Activated CD8-positive, alpha-beta memory T cell treated with anti-CD3 and anti-CD28 coated beads for 36 hours (primary cell): ENCODE measurements around the gene PCDHGA3. TPM values are rescaled to one million over a fixed set of nuclear protein-coding genes. Genes with fewer than 3 reads are reported as not detected.
"Not testable (repeated sequence)": the region's sequence is repeated elsewhere in the genome, so short reads cannot be mapped to it uniquely, and the experiment has no call there.

Source experiments
- CTCF ChIA-PET: fragments of 350-600 bp; sonication (Branson Sonifier 250); formaldehyde crosslinking; loops from one replicate; lab custom pipeline; 2021; ENCODE audit warnings: antibody characterized with exemption; lab: Charles Lee
- POLR2A ChIA-PET: fragments of 350-600 bp; sonication (Branson Sonifier 250); formaldehyde crosslinking; loops from one replicate; lab custom pipeline; 2021; ENCODE audit warnings: antibody characterized with exemption; lab: Charles Lee
- total RNA-seq, 2 experiments: library from RNA; stranded (reverse); gene quantifications; one replicate each; pipeline ENCODE4 v1.2.3, GENCODE V29; 2021

PCDHGA3 gene
- total RNA-seq, 2 experiments from 2014 or later: not detected

DNA sequence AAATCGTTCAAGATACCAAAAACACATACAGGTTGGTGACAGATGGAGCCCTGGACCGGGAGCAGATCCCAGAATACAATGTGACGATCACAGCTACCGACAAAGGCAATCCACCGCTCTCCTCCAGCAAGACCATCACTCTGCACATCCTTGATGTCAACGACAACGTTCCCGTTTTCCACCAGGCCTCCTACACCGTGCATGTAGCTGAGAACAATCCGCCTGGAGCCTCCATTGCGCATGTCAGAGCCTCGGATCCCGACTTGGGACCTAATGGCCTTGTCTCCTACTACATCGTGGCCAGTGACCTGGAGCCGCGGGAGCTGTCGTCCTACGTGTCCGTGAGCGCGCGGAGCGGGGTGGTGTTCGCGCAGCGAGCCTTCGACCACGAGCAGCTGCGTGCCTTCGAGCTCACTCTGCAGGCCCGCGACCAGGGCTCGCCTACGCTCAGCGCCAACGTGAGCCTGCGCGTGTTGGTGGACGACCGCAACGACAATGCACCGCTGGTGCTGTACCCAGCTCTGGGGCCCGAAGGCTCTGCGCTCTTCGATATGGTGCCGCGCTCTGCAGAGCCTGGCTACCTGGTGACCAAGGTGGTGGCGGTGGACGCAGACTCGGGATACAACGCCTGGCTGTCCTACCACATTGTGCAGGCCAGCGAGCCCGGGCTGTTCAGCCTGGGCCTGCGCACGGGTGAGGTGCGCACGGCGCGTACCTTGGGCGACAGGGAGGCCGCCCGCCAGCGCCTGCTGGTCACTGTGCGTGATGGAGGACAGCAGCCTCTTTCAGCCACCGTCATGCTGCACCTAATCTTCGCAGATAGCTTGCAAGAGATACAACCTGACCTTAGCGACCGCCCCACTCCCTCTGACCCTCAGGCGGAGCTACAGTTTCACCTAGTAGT is 28.2 kb downstream of the PCDHGA3 start:
- CTCF ChIA-PET: no interaction called here
- POLR2A ChIA-PET: no interaction called here

DNA sequence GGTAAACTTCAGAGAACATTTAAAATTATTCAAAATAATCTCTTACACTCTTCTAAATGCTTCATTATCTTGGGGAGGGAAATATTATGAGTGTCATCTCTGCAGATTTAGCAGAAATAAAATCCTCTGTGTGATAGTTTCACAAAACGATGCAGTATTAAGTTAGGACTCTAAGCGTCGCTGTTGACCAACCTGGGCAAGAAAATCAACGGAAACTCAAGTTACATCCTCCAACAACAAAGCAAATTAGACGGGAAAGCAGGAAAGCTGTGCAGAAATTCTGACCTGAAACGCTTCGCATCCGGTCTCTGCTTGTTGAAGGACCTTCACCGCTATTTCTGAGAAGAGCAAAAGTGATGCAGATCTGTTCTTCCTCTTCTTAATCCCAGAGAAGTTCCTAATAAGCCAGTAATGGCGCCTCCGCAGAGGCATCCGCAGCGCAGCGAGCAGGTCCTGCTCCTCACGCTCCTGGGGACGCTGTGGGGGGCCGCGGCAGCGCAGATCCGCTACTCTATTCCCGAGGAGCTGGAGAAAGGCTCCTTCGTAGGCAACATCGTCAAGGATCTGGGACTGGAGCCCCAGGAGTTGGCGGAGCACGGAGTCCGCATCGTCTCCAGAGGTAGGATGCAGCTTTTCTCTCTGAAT is 30.2 kb downstream of the PCDHGA3 start, which contains the start of gene PCDHGA6:
PCDHGA6 (plus strand) TSS at position 219 of the 645 bp plus-strand sequence; CDS start at position 412, 193 bp downstream.
- POLR2A ChIA-PET: no interaction called here
- CTCF ChIA-PET: interaction anchor here (0.6 kb wide), 1 partner anchor 387 kb away, joined by 3 read pairs; no protein-coding TSS in a partner anchor

DNA sequence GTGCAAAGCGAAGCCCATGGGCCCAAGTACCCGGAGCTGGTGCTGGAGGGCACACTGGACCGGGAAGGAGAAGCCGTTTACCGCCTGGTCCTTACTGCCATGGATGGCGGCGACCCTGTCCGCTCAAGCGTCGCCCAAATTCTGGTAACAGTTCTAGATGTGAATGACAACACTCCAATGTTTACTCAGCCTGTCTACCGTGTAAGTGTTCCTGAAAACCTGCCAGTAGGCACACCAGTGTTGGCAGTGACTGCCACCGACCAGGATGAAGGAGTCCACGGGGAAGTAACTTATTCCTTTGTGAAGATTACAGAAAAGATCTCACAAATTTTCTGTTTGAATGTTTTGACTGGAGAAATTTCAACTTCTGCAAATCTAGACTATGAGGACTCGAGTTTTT is 31.0 kb downstream of the PCDHGA3 start:
- CTCF ChIA-PET: interaction anchor here (0.6 to 1.1 kb wide), 2 partner anchors 12 to 387 kb away, joined by 3 to 4 read pairs; no protein-coding TSS in a partner anchor

DNA sequence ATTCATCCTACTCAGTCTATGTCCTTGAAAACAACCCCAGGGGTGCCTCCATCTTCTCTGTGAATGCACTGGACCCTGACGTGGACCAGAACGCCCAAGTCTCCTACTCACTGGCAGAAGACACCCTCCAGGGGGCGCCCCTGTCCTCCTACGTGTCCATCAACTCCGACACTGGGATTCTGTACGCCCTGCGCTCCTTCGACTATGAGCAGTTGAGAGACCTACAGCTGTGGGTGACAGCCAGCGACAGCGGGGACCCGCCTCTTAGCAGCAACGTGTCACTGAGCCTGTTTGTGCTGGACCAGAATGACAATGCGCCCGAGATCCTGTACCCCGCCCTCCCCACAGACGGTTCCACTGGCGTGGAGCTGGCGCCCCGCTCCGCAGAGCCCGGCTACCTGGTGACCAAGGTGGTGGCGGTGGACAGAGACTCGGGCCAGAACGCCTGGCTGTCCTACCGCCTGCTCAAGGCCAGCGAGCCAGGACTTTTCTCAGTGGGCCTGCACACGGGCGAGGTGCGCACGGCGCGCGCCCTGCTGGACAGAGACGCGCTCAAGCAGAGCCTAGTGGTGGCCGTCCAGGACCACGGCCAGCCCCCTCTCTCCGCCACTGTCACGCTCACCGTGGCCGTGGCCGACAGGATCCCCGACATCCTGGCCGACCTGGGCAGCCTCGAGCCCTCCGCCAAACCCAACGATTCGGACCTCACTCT is 32.0 kb downstream of the PCDHGA3 start:
- CTCF ChIA-PET: interaction anchor here (1.1 kb wide), 1 partner anchor 11 kb away, joined by 4 read pairs; no protein-coding TSS in a partner anchor
- POLR2A ChIA-PET: not testable (repeated sequence)

More for the DNA sequence above, 31.0 kb downstream of the PCDHGA3 start:
- POLR2A ChIA-PET: no interaction called here

DNA sequence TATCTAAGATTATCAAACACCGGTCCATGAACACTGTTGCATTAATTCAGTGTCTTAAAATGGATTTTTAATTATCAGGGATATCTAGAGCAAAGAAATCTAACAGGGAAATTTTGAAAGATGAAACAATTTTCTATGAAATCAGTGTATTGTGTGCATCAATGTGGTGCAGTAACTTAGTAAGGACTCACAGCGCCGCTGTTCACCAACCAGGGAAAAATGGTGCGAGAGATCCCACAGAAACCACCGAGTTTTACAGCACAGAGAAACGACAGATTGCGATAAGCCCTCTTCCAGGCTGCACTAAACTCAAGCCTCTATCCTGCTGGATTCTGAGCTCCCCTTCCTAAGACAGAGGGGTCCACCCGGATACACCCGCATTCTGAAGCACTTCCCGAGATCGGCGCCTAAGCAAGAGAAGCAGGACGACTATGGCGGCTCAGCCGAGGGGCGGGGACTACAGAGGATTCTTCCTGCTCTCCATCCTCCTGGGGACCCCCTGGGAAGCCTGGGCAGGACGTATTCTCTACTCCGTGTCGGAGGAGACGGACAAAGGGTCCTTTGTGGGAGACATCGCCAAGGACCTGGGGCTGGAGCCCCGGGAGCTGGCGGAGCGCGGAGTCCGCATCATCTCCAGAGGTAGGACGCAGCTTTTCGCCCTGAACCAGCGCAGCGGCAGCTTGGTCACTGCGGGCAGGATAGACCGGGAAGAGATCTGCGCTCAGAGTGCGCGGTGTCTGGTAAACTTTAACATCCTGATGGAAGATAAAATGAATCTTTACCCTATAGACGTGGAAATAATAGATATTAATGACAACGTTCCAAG is 39.1 kb downstream of the PCDHGA3 start, which contains the start of gene PCDHGA7:
PCDHGA7 (plus strand) TSS at position 274 of the 826 bp plus-strand sequence; CDS start at position 432, 158 bp downstream.
- POLR2A ChIA-PET: no interaction called here
- CTCF ChIA-PET: no interaction called here

DNA sequence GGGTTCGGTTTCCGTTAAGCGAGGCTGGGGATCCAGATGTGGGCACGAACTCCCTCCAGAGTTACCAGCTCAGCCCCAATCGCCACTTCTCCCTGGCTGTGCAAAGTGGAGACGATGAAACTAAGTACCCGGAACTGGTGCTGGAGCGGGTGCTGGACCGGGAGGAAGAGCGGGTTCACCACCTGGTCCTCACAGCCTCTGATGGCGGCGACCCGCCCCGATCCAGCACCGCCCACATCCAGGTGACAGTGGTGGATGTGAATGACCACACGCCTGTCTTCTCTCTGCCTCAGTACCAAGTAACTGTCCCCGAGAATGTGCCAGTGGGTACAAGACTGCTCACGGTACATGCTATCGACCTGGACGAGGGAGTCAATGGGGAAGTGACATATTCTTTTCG is 39.7 kb downstream of the PCDHGA3 start:
- ChIA-PET POLR2A (no interaction called here), CTCF (no interaction called here)

DNA sequence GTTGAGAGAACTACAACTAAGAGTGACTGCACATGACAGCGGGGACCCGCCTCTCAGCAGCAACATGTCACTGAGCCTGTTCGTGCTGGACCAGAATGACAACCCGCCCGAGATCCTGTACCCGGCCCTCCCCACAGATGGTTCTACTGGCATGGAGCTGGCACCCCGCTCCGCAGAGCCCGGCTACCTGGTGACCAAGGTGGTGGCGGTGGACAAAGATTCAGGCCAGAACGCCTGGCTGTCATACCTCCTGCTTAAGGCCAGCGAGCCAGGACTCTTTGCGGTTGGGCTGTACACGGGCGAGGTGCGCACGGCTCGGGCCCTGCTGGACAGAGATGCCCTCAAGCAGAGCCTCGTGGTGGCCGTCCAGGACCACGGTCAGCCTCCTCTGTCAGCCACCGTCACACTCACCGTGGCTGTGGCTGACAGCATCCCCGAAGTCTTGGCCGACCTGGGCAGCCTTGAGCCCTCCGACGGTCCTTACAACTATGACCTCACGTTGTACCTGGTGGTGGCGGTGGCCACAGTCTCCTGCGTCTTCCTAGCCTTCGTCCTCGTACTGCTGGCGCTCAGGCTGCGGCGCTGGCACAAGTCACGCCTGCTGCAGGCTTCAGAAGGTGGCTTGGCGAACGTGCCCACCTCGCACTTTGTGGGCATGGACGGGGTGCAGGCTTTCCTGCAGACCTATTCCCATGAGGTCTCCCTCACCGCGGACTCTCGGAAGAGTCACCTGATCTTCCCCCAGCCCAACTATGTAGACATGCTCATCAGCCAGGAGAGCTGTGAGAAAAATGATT is 41.0 kb downstream of the PCDHGA3 start:
- POLR2A ChIA-PET: no interaction called here
- CTCF ChIA-PET: no interaction called here

DNA sequence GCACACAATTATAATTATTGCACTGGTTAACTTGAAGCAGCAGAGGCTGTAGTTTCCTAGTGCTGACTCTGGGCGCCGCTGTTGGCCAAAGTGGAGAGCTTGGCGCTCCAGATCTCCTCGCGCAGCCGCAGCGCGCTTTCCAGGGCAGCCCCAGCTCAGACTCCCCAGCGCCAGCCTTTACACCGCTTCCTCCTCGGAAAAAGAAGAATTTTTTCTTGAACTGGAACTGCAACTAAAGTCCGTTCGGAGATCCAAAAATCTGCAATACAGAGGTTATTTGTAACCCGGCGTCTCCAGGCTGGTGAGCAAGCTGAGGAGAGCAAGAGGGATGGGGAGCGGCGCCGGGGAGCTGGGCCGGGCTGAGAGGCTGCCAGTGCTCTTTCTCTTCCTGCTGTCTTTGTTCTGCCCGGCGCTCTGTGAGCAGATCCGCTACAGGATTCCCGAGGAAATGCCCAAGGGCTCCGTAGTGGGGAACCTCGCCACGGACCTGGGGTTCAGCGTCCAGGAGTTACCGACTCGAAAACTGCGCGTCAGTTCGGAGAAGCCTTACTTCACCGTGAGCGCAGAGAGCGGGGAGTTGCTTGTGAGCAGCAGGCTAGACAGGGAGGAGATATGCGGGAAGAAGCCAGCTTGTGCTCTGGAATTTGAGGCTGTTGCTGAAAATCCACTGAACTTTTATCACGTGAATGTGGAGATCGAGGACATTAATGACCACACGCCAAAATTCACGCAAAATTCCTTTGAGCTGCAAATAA is 44.1 kb downstream of the PCDHGA3 start, which contains the start of gene PCDHGB4:
PCDHGB4 (plus strand) TSS at position 142 of the 755 bp plus-strand sequence; CDS start at position 329, 187 bp downstream.
- CTCF ChIA-PET: interaction anchor here (1.0 kb wide), 1 partner anchor 43 kb away, joined by 4 read pairs; the partner anchor contains the start of gene PCDHGA12
- POLR2A ChIA-PET: not testable (repeated sequence)

DNA sequence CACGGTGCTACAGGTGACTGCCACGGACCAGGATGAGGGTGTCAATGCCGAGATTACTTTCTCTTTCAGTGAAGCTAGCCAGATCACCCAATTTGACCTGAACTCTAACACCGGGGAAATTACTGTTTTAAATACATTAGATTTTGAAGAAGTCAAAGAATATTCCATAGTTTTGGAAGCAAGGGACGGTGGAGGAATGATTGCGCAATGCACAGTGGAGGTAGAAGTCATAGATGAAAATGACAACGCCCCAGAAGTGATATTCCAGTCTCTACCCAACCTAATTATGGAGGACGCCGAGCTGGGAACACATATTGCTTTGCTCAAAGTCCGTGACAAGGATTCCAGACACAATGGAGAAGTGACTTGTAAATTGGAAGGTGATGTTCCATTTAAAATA is 45.0 kb downstream of the PCDHGA3 start:
- ChIA-PET CTCF (no interaction called here), POLR2A (no interaction called here)

DNA sequence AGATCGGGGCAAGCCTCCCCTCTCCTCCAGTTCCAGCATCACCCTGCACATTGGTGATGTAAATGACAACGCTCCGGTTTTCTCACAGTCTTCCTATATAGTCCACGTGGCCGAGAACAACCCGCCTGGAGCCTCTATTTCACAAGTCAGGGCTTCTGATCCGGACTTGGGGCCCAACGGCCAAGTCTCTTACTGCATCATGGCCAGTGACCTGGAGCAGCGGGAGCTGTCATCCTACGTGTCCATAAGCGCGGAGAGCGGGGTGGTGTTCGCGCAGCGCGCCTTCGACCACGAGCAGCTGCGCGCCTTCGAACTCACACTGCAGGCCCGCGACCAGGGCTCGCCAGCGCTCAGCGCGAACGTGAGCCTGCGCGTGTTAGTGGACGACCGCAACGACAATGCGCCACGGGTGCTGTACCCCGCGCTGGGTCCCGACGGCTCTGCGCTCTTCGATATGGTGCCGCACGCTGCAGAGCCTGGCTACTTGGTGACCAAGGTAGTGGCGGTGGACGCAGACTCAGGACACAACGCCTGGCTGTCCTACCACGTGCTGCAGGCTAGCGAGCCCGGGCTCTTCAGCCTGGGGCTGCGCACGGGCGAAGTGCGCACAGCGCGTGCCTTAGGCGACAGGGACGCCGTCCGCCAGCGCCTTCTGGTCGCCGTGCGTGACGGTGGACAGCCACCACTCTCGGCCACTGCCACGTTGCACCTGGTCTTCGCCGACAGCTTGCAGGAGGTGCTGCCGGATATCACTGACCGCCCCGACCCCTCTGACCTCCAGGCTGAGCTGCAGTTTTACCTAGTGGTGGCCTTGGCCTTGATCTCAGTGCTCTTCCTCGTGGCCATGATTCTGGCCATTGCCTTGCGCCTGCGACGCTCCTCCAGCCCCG is 45.8 kb downstream of the PCDHGA3 start:
- CTCF ChIA-PET: interaction anchor here (1.1 kb wide), 1 partner anchor 132 kb away, joined by 3 read pairs; no protein-coding TSS in a partner anchor
- POLR2A ChIA-PET: no interaction called here

DNA sequence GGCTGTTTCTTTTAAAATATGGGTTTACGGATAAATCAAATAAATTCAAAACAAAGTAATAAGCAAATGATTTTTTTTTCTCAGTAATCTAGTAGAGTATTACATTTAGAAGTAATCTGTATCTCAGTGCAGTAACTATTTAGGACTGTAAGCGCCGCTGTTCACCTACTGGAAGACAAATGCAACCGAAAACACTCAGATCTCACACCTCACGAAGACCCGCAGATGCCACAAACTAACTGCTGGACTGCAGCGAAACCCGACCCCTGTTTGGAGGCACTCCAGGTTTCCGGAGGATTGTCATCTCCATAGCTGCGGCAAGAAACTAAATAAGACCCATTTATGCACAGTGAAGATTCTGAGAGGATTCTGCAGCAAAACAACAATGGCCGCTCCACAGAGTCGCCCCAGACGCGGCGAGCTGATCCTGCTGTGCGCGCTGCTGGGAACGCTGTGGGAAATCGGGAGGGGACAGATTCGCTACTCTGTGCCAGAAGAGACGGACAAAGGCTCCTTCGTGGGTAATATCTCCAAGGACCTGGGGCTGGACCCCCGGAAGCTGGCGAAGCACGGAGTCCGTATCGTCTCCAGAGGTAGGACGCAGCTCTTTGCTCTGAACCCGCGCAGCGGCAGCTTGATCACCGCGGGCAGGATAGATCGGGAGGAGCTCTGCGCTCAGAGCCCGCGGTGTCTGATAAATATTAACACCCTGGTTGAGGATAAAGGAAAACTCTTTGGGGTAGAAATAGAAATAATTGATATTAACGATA is 49.0 kb downstream of the PCDHGA3 start, which contains the start of gene PCDHGA8:
PCDHGA8 (plus strand) TSS at position 205 of the 770 bp plus-strand sequence; CDS start at position 386, 181 bp downstream.
- CTCF ChIA-PET: no interaction called here
- POLR2A ChIA-PET: no interaction called here

DNA sequence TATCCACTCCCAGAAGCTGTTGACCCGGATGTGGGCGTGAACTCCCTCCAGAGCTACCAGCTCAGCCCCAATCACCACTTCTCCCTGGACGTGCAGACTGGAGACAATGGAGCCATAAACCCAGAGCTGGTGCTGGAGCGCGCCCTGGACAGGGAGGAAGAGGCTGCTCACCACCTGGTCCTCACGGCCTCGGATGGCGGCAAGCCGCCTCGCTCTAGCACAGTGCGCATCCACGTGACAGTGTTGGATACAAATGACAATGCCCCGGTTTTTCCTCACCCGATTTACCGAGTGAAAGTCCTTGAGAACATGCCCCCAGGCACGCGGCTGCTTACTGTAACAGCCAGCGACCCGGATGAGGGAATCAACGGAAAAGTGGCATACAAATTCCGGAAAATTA is 49.6 kb downstream of the PCDHGA3 start:
- ChIA-PET CTCF (no interaction called here), POLR2A (no interaction called here)

DNA sequence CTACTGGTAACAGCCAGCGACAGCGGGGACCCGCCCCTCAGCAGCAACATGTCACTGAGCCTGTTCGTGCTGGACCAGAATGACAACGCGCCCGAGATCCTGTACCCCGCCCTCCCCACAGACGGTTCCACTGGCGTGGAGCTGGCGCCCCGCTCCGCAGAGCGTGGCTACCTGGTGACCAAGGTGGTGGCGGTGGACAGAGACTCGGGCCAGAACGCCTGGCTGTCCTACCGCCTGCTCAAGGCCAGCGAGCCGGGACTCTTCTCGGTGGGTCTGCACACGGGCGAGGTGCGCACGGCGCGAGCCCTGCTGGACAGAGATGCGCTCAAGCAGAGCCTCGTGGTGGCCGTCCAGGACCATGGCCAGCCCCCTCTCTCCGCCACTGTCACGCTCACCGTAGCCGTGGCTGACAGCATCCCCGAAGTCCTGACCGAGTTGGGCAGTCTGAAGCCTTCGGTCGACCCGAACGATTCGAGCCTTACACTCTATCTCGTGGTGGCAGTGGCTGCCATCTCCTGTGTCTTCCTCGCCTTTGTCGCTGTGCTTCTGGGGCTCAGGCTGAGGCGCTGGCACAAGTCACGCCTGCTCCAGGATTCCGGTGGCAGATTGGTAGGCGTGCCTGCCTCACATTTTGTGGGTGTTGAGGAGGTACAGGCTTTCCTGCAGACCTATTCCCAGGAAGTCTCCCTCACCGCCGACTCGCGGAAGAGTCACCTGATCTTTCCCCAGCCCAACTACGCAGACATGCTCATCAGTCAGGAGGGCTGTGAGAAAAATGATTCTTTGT is 51.0 kb downstream of the PCDHGA3 start:
- CTCF ChIA-PET, POLR2A ChIA-PET: not testable (repeated sequence)
